Activated CD4-positive, alpha-beta T cell treated with anti-CD3 and anti-CD28 coated beads, Interleukin-2, Interleukin-6, amounts not matched to agents 100 ng/mL and 50 ng/mL, durations not matched to agents 16 hours and 8 hours (primary cell): ENCODE measurements around the gene TBC1D3E.
A peak's percentile ranks its signal among the peaks of the same experiment; 100 is the strongest.
"Not testable (repeated sequence)": the region's sequence is repeated elsewhere in the genome, so short reads cannot be mapped to it uniquely, and the experiment has no call there.

ENCODE experiments used
- DNase-seq: peaks from one replicate; pipeline ENCODE4 v3.0.0-alpha.2; 2020

The TBC1D3E gene

DNA sequence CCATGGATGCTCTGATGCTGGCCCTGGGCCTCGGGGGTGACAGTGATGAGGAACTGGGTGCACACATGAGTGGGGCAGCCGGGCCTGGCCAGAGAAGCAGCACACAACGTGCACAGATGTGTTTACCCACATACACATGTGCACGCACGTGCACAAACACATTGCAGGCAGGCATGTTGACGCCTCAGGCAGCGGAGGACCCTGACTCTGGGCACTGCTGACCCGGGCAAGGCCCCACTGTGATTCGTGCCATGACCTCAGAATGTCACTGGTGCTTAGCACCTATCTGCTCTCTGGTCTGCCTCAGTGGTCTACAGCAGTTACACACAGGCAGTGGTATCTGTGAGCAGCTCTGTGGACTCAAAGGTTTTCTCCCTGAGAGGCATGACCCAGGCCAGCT lies at the start of gene TBC1D3E:
Gene TBC1D3E (plus strand): TSS at position 301 of the 400 bp plus-strand sequence. CDS start 1,545 bp downstream, outside the sequence.
- not testable (repeated sequence) for DNase-seq

DNA sequence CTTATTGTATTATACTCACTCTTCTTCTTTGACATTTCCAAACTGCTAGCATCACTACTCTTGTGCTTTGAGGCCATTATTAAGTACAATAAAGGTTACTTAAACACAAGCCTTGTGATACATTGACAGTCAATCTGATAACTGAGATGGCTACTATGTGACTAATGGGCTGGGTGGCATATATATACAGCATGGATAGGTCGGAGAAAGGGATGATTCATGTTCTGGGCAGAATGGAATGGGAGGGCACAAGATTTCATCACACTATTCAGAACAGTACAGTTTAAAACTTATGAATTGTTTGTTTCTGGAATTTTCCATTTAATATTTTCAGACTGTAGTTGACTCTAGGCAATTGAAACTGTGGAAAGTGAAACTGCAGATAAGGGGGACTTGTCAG lies 40.4 kb upstream of the TBC1D3E start:
- DNase-seq: not testable (repeated sequence)

DNA sequence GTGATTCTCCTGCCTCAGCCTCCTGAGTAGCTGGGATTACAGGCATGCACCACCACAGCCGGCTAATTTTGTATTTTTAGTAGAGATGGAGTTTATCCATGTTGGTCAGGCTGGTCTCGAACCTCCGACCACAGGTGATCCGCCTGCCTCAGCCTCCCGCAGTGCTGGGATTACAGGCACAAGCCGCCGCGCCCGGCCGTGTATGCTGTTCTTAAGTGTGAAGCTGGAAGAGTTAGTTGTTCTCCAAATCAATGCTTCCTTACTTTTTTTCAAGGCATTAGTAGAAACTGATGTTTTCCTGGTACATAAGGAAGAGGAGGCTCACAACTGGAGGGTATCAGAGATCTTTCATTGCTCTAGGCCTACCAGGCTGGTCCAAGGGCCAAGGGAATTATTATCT lies 39.6 kb upstream of the TBC1D3E start:
- not testable (repeated sequence) for DNase-seq

GRCh38 chr17:38094059-38094694 lies 33.6 kb upstream of the TBC1D3E start:
- not testable (repeated sequence) for DNase-seq

- not testable (repeated sequence) for DNase-seq
These were observed 28.5 kb upstream of the TBC1D3E start for GRCh38 chr17:38099262-38099661.

DNA sequence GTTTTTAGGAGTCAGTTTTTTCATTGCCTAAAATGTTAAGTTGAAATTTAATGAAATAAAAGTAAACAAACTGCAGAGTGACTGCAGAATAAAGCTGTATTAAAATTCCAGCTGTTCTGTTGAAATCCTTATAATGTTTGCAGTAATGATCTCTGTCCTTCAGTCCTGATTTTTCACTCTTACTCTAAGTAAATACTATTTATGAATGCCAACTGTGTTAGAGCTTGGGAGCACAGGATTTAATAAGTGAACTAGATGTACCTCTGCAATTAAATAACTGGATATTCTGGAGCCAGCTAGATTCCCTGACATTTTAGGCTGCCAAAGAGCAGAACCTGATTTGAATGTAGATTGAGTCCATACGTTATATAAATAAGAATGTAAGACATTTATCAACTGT lies 7.9 kb upstream of the TBC1D3E start:
- not testable (repeated sequence) for DNase-seq

- DNase-seq: peak; percentile 0
These were observed 7.1 kb downstream of the TBC1D3E start for GRCh38 chr17:38134860-38135259.
